Esophagus squamous epithelium (tissue), 4 donors: ENCODE results near the gene VWA5A.
"Not testable (repeated sequence)": the region's sequence is repeated elsewhere in the genome, so short reads cannot be mapped to it uniquely, and the experiment has no call there.

Experiments used
- CTCF ChIP-seq, 6 experiments: fragments of 450-650 bp in 4 of 6; fragments of 200-600 bp in 2 of 6; sonication (generic) in 2 of 6; IDR thresholded peaks; one replicate each; pipeline ENCODE4 v1.5.1; 2016 to 2019; ENCODE audit warnings: antibody characterized with exemption in 6 of 6, mild to moderate bottlenecking in 4 of 6, moderate library complexity in 4 of 6
- POLR2A ChIP-seq, 4 donors: fragments of 450-650 bp; IDR thresholded peaks; one replicate each; pipeline ENCODE4 v1.6.1; 2017; ENCODE audit warnings: antibody characterized with exemption in 4 of 4, mild to moderate bottlenecking in 4 of 4, moderate library complexity in 3 of 4

- TF ChIP-seq CTCF, POLR2A (IDR thresholded peaks at IDR 0.05): not testable (repeated sequence)
Observed at GRCh38 chr11:124127134-124127533, 11.9 kb downstream of the VWA5A start.
